Activated effector memory CD4-positive, alpha-beta T cell treated with anti-CD3 and anti-CD28 coated beads, Interleukin-2, amount 50 U/mL, for 16 hours (primary cell): ENCODE results near the gene NKX2-3.

Source experiments
- DNase-seq: peaks from one replicate; pipeline ENCODE4 v3.0.0-alpha.2; 2020

The NKX2-3 gene

DNA sequence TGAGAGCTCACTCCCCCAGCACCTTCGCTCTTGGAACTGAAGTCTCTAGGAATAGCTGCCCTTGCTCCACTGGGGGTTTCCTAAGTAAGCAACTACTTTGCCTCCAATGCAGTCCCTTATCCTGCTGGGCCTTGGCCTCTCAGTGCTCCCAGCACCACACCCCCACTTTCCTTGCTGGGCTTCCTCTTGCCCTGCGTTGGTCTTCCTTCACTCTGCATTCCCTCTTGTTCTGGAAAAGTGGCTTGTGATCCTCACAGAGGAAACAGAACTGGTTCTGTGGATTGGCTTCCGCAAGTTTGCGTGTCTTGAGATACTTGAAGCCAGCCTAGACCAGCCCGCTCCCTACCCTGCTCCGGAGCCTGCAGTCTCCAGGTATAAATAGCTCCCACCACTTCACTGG is 6.4 kb downstream of the NKX2-3 start:
- no peak for DNase-seq

DNA sequence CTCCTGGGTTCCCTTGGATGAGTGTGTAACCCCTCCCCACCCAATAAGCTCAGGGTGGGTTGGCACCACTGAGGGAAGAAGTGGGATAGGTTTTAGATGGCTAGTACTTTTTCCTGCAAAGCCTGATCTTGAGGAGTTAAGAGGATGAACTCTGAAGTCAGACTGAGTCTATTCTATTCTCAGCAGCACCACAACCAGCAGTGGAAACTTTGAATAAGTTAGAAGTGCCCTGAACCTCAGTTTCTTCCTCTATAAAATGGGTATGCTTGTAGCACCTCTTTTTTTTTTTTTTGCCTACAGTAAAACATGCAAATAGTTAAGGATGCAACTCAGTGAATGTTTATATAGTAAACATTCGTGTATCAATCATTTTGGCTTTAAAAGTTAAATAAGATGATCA is 7.1 kb downstream of the NKX2-3 start:
- DNase-seq = no peak

DNA sequence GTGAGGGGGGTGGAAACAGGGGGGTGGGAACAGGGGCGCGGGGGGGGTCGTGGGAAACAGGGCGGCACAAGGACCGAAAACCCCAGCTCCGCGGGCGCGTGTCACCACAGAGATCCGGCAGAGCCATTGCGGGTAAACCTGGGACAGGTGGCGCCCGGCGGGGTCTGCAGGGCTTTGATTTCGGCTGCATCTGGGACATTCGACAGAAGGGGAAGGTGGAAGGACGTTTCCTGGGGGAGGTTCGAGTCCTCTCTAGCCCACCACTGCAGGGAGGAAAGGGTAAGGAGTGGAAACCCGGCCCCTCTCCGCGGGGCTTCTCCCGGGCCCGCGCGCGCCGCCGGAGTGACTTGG is 7.5 kb downstream of the NKX2-3 start:
- no peak for DNase-seq

DNA sequence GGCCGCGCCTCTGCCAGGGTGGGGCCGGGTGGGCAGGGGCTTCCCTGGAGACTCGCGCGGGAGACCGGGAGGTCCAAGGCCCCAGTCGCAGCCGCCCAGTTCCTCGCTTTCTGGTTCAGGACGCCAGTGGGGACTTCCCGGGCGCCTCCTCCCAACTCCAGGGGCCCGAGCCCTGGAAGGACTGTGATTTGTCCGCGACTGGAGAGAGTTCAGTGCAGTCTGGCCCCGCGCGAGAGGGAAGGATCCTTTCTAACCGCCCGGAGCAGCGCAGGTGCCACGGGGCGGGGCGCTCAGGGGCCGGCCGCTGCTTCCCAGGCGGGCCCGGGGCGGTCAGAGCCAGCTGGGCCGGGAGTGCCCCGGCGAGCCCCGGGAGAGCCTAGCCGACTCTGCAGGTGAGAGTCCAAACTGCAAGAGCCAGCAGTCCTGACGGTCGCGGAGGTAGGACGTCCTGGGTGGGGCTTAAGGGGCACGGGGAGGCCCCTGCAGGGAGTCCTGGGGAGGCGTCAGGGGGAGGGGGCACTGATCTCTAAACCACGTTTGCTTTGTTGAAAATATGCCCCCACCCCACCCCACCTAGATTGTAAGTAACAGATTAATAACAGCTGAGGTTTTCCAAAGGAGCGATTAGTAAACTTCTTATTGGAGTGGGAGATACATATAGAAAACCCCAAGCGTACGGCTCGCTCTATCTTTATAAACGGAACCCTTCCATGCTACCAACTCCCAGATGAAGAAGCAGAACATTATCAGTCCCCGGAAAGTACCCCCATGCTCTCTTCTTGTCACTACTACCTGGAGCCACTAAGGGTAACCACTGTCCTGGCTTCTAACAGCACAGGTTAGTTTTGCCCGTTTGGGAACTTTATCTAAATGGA is 8.2 kb downstream of the NKX2-3 start:
- DNase-seq = no peak

DNA sequence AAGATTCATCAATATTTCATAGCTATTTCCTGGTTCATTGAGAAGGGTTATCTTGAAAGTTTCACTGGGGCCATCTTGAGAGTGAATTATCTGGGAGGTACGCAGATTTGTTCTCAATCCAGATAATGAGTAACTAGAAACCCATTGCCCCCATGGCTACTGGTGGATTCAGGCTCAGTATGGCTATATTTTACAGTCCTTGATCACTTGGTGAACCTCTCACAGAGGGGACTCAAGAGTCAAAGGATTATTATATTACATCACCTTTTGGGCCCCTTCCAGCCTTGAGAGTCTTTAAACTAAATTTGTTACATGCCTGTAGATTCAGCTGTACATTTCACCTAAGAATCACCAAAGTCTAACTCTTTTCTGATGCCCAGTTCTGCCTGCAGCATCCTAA is 11.6 kb downstream of the NKX2-3 start:
- no peak for DNase-seq

DNA sequence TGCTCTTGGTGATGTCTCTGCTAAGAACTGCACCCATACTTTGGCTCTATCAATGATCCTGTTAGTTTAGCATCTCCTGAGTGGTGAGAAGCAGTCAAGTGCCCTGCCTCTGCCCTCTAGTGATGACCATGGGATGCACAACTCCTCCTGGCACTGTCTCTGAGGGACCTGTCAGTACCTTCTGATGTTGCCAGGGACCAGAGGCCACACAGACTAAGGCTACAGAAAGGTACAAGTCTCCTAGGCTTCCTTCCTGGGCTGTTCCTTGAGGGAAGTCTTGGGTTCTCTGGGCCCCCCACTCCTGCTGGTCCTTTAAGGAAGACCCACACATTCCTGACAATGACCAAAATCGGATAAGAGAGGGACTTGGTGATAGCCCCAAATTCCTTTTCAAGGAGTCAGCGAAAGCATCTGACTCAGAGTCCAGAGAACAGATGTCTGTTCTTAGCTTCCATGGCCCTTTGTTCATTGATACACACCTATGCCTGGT is 15.3 kb downstream of the NKX2-3 start:
- no peak for DNase-seq

DNA sequence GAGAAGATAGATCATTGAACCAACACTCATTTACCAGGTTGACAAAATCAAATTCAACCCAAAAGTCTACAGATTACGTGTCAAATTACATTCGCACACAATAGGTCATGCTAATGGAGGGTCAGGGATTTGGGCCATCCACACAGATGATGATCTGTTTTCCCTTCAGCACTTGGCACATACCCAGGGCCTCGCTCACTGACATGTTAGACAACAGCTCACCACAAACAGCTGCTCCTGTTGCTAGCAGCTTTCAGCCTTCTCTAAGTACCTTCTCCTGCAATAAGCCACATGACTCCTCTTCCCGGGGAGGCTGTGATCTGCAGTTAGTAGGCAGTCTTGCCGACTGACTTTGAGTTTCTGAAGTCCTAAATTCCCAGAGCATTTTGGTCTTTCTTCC is 18.4 kb downstream of the NKX2-3 start:
- DNase-seq = no peak

DNA sequence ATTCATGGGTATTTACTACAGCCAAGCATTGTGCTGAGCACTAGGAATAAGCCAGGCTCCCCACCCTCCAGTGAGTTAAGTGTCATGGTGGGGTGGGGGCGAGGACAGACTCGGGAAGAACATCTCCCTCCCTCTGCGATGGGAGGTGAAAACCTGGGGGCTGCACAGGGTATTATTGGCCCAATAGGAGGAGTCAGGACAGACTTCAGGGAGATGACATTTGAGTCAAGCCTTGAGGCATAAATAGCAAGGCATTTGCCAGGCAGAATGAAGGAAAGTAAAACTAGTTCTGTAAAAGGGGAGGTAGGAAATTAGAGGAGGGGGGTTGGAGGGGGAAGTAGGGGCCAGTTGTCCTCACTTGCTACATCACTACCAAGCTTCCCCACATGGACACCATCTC is 18.9 kb downstream of the NKX2-3 start:
- no peak for DNase-seq

DNA sequence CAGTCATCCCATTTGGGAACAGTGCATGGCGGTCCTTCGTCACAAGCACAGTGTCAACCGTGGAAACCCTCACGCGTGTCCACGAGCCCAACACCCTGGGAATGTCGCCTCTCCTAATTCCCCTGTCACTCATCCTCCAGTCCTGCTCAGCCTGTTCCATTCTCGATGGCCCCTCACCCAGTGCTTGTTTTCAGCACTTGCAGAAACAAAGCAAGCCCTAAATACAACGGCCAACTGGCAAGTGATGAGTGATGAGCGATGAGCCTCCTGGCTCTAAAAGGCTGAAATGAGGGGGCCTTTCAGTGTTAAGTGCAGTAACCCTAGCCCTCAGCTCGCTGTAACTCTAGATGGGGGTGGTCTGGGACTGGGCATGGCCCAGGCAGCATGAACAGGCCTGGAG is 22.6 kb downstream of the NKX2-3 start:
- no peak for DNase-seq

DNA sequence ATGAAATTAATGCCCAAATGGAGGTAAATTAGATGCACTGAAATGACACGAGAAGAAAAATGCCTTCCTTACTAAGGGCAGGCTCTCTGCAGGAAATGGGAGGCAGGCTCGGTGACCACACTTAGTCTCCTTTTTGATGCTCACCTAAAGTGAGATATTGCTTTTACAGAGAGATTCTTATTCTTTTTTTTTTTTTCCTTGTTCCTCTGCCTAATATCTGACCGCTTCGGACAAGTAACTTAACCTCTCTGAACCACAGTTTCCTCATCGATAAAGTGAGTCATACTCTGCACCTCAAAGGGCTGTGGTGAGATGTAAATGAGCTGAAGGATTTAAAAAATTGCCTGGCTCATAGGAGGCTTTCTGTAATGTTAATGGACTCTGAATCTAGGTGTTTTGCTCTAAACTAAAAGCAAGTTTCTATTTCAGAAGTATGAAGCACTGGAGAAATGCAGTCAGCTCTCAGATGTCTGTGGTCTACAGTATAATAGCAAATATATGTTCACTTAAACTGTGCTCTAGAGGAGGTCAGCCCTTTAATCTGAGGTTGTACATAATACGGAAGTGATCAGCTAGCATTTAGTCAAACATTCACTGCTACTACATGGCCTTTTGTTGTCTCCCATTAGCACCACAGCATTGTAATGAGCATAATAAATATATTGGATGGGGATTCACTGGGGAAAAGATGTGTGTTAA is 23.2 kb downstream of the NKX2-3 start:
- no peak for DNase-seq

DNA sequence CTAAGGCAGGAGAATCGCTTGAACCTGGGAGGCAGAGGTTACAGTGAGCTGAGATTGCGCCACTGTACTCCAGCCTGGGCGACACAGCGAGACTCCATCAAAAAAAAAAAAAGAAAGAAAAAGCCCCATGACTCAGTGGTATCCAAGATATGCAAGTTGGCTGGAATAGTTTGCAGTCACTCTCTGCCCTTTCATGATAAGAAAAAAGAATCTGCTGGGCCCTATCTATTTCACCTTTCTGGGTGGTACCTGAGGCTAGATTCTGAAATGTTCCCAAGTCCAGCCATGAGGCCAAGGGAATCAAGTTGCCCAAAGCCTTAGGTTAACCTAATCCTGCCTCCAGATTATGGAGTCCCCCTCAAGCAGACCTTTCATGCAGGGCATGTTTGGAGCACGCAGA is 24.3 kb downstream of the NKX2-3 start:
- DNase-seq = no peak

DNA sequence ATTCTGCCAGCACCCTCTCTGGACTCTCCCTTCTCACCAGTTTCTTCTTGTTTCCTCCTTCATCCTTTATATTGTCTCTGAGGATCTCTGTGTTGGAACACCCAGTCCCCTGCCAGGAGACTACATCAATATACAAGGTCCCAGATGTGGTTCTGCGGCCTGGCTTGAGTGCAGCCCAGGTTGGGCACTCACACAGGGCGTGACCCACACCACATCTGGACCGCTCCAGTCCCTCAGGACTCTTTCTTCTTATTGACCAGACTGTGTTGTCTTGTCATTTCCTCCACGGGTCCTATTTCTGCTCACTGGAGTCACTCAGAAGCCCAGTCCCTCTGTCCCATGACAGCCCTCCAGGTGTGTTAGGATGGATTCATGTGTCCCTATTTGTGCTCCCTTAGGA is 26.0 kb downstream of the NKX2-3 start:
- DNase-seq = no peak

DNA sequence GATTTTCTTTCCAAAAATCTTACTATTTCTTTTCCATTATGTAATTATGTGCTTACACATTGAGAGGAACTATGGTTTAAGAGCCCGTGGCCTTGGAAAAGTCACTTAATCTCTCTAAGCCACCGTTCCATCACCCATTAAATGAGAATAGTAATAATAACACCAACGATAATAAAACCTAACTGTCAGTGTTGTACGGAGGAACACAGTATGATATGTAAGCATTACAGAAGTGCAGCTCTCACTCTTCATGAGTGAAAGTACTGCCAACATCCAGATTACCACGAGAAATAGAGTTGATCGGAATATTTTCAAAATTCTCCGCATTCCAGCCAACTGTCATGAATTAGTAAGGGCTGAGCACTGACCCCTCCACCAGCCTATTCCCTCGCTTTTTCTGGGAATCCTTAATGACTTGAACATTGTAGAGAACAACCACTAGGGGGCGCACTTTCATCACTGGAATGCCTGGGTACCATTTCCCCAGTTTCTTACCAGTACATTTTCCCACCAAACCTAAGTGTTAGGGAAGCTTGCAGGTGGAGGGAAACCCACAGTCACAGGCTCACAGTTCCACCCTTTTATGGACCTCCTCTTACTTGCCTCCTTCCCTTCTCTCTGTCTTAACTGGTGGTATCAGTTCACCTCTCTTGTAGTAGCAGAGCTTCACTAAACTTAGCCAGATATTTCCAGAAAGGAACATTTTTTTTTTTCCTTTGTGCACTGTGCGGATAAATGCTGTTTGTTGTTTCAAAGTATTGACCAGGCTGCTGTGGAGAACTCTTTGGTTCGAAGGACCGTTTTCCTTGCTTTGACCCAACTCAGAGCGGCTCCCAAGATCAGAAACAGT is 27.8 kb downstream of the NKX2-3 start:
- peak; percentile 69 for DNase-seq

DNA sequence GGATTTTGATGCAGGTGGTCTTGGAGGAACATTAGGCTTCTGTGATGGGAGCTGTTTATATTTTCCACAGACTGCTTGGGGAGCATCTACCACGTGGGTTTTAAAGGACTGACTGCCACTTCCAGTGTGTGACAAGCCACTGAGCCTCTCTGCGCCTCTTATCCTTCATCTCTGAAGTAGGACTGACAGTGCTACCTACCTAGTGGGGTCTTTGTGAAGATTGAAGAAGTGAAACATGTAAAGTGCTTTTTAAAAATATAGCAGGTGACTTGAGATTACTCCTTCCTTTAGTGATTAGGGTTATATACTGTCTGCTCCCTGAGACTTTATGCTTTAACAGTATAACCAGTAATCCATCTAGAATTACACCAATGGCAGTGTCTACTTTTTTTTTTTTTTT is 29.9 kb downstream of the NKX2-3 start:
- DNase-seq = no peak

DNA sequence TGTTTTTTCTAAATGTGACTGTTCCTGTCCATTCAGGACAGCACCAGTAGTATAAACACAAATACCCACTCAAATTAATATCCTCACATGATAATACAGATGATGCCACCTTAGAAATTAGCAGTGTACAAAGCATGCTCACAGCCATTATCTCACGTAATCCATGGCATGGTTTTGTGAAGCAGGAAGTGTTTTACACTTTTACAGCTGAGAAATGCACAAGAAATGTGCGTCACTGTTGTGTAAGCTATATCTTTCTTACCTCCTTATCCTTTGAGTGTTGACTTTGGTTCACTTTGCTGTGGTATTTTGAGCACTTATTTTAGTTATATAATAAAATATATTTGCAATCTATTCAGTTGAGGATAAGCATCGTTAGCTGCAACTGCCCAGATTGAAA is 31.6 kb downstream of the NKX2-3 start:
- DNase-seq = no peak

DNA sequence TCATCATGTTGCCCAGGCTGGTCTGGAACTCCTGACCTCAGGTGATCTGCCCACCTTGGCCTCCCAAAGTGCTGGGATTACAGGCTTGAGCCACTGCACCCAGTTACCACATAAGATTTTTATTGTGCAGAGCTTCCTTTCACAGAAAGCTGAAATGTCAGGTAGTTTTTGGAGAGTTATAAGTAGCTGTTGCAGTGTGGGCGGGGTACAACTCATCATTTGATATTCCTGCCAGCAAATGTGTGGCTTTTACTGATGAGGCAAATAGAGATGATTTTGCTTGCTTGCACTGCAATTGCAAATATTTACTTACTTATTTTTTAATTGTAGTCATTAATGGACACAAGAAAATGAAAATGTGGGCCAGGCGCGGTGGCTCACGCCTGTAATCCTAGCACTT is 32.4 kb downstream of the NKX2-3 start:
- DNase-seq = no peak

DNA sequence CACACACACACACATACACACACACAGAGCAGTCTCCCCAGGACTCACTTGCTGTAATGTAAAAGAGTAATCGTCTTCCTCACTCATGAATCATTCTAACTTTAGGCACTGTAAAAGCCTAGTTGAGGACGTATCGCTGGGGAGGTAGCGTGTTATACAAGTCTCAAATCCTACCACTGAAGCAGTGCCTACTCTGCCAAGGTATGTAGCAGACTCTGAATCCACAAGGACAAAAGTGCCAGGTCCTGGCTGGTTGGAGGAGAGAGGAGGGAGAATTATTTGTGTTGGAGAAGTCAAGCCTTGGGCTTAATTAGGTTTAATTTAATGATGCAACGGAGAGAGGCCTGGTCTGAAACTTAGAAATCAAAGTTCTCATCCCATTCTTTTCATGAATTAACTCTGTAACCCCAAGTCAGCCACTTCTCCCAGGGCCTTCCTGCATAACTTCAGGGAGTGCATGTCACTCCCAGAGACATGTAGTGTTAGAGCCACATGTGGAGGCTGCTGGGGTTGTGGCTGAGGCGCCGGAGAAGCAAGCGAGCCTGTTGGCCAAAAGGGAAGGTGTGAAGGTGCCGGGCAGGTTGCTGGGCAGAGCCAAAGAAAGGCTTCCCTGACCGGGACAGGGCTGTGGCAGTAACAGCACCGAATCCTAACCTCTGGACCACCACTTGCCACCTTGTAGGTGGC is 36.7 kb downstream of the NKX2-3 start:
- DNase-seq = no peak

DNA sequence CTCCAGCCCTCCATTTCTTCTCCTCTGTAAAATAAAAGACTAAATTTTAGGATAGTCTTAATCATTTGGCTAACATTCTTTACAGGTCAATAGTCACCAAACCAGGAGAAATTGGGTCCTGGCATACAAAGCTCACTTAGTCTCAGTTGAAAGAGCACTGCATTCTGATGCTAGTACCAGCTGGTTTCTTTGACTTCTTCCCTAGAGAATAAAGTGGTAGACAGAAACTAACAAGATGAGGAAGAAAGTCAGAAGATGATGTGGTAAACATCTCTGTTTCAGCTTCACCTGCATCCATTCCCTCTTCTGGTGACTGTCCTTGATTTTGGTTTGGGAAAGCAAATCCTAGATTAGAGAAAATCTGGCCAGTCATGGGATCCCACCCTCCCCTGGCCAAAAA is 37.2 kb downstream of the NKX2-3 start:
- no peak for DNase-seq

DNA sequence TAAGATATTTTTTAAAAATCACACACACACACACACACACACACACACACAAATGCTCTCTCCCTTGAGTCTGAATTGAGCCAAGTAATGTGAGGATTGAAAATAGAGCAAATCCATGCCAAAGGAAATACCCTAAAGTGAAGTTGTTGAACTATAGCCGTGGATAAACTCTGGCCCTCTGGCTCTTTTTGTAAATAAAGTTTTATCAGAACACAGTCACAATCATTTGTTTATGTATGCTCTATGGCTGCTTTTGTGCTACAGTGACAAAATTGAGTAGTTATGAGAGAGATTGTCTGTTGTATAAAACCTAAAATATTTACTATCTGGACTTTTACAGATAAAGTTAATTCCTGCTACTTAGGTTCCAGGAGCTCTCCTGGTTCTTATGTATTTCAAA is 39.1 kb downstream of the NKX2-3 start:
- no peak for DNase-seq

DNA sequence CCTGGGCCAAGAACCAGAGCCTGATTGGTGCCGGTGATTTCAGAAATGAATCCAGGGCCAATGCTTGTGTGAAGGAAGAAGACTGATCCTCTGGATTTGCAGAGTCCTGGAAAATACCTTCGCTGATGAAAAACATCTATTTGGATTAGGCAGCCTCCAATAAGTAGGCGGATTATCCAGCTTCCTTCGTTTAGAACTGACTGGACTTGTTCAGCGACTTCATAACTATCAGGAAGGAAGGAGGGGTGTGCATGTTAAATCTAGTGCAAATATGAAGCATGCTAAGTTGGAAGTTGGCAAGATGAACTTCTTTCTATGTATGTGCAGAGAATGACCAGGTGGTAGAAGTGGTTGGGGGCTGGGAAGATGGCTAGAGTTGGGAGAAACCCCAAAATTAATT is 41.0 kb downstream of the NKX2-3 start:
- DNase-seq = no peak

DNA sequence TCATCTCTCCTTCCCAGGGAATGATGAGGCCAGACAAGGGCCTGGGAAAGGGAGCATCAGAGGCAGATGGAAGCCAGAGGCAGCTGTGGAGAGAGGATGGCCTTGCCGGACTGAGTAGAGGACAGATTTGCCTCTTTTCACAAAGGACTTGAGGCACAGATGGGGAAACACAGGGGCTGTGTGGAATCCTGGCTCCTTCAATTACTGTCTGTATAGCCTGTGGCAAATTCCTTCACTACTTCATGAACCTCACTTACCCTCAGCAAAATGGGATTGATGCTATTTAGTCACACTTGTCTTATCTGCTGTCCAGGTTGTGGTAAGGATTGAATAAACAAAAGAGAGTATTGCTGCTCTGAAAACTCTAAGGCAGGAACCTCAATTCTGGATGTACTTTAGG is 47.2 kb downstream of the NKX2-3 start:
- no peak for DNase-seq

DNA sequence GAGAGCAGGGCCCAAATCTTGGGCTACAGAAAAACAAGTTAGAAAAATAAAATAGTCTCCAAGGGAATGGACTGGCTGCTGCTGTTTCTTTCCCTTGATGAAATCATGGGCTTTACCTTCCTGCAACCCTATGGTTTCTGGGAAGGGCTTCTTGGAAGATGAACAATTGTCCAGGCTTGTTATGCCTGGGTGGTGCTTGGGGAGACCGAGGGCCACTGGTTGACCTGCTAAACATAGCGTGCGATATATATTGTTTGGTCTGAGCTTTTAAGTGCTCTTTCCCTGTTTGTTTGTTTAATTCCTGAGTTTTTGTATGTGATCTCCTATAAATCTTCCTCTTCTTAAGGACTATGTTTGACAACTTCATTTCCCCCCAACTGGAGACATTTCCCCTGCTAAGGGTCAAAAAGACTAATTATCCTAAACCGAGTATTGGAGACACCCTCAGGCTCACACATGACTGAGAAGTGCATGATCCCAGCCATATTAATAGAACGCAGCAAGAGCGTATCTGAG is 49.6 kb downstream of the NKX2-3 start:
- no peak for DNase-seq

DNA sequence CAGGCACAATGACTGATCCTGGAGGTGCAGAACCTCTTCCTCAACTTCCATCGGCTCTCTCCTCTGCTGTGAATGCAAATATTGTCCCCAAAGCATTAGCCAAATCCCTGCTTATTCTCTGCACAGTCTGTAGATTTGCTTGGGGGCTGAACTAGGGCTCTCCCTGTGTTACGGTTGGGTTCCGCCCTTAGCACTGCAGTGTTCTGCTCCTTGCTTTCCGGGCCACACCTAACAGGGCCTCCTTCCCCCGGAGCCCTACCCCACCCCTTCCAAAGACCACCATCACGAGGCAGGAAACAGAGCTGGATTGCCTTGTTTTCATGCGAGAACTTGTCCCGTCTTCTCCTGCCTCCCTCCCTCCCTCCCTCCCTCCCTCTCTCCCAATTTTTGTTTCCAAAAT is 50.9 kb downstream of the NKX2-3 start:
- no peak for DNase-seq
